Heart right ventricle (tissue), 16 donors: ENCODE results near the gene HS3ST5. TPM values are rescaled to one million over a fixed set of nuclear protein-coding genes. Genes with fewer than 3 reads are reported as not detected.
A peak's percentile ranks its signal among the peaks of the same experiment; 100 is the strongest.

Source experiments
- ATAC-seq, 8 donors: fragments of 200-7000 bp; cut with Tn5 transposase; one replicate each; pipeline ENCODE4 v1.9.1; 2020; ENCODE audit warnings: mild to moderate bottlenecking in 8 of 8, moderate library complexity in 8 of 8, moderate number of reproducible peaks in 1 of 8
- DNase-seq, 2 donors: peaks; one replicate each; pipeline ENCODE4 v3.0.0-alpha.2; 2020
- H3K27ac ChIP-seq, 10 donors: fragments of 200-600 bp; sonication (generic) in 2 of 10; one replicate each; pipeline versions ENCODE4 v1.5.0 to v1.8.0; 2020 to 2022; ENCODE audit warnings: mild to moderate bottlenecking in 3 of 10
- H3K27me3 ChIP-seq, 7 donors: fragments of 200-600 bp; one replicate each; pipeline ENCODE4 v1.8.0; 2021 to 2022; ENCODE audit warnings: mild to moderate bottlenecking in 2 of 7
- H3K36me3 ChIP-seq, 9 donors: fragments of 200-600 bp; sonication (generic) in 1 of 9; one replicate each; pipeline versions ENCODE4 v1.5.0 to v1.8.0; 2020 to 2022; ENCODE audit warnings: mild to moderate bottlenecking in 2 of 9
- H3K4me1 ChIP-seq, 9 donors: fragments of 200-600 bp; sonication (generic) in 1 of 9; one replicate each; pipeline versions ENCODE4 v1.5.0 to v1.8.0; 2020 to 2022; ENCODE audit warnings: mild to moderate bottlenecking in 4 of 9
- H3K4me3 ChIP-seq, 10 donors: fragments of 200-600 bp; sonication (generic) in 2 of 10; one replicate each; pipeline versions ENCODE4 v1.5.0 to v1.8.0; 2020 to 2022; ENCODE audit warnings: mild to moderate bottlenecking in 7 of 10, moderate library complexity in 2 of 10
- H3K9me3 ChIP-seq, 11 donors: fragments of 200-600 bp in 10 of 11; sonication (generic) in 2 of 11; one replicate each; pipeline versions ENCODE4 v1.5.0 to v1.8.0; 2013 to 2022; ENCODE audit warnings: mild to moderate bottlenecking in 2 of 11, control low read depth in 1 of 11, moderate library complexity in 1 of 11
- CTCF ChIP-seq, 9 donors: fragments of 200-600 bp; sonication (generic) in 2 of 9; IDR thresholded peaks; one replicate each; pipeline versions ENCODE4 v1.5.0 to v1.8.0; 2021 to 2022; ENCODE audit warnings: antibody characterized with exemption in 9 of 9, mild to moderate bottlenecking in 5 of 9, moderate library complexity in 1 of 9
- WGBS, 2 donors: extraction: QIAGEN DNeasy Blood & Tissue Kit; methylation state at CpG; one replicate each; pipeline ENCODE4 v1.1.7; 2013; ENCODE audit warnings: inconsistent platforms in 1 of 2; 5-methylcytosine and 5-hydroxymethylcytosine counted together
- intact Hi-C, 10 donors: fragments of 100-400 bp; cut with DNase I; formaldehyde crosslinking; loops; one replicate each; pipeline versions ENCODE4 v1.11.1 to v1.14.2; 2022
- polyA plus RNA-seq, 2 donors: library from polyadenylated mRNA; stranded (reverse); fragments of 200-250 nt; gene quantifications; one replicate each; pipeline ENCODE4 v1.2.3, GENCODE V29; 2013
- total RNA-seq, 10 donors: library from RNA; stranded (reverse); fragmentation: NEBNext Ultra II Directional in 3 of 10; extraction: Animal tissue kit (Norgen Biotek cat#: 25700) in 3 of 10; gene quantifications; one replicate each; pipeline versions ENCODE4 v1.2.1 to v1.2.4, GENCODE V29; 2021 to 2023
- donor health status: Arrhythmogenic right ventricular cardiomyopathy.
- donor health status: ischemic (EF 13 %, LVEDD 7.1; RV severe dilation, severe dysfunction).
- donor health status: healthy with polysubstance abuse.
- donor health status: DM: no; HTN: yes; CAD: no.
- donor health status: DM: no; HTN: no; CAD: no.
- donor health status: ischemic (EF 25% LVEDD 6.9; RV normal size, moderate dysfunction).
- donor health status: ischemic (EF 25% LVEDD 5.7; RV mildly dilated, moderate dysfunction).
- donor health status: healthy.
- donor health status: DM: yes; HTN: yes; CAD: no.
- donor health status: Ischemic cardiomyopathy.
- donor health status: ischemic (EF 35%, LVEDD 5.7; RV mildly dilated, moderate dysfunction).
- donor health status: nonischemic (EF 11% LVEDD 7.7; RV severe dilation, severe dysfunction).
- donor health status: DM: yes; HTN: yes; CAD: no.
- donor health status: PGD.
- donor health status: ischemic (EF 29% LVEDD 5.4; RV normal size, mild dysfunction).
- donor health status: nonischemic (EF 23%, LVEDD 6.1; RV moderate dilation, normal function).

Gene HS3ST5
- total and polyA plus RNA-seq, 12 donors: not detected

- intact Hi-C loops: no loop called here
- H3K9me3 ChIP-seq: no peaks in the 10 kb centered on the region
- peaks cover 0 to 71% (median 61%) of the 10 kb centered on the region in 7 donors for H3K27me3 ChIP-seq
- no peak overlapping the region for H3K4me3 ChIP-seq
- 60 to 63% methylated on average over 3 of the region's 3 CpGs for WGBS, 2 donors
- DNase-seq: no peak
- no peaks in the 10 kb centered on the region for H3K36me3 ChIP-seq
- peaks cover 0 to 20% (median 16%) of the 10 kb centered on the region in 9 donors for H3K4me1 ChIP-seq
- TF ChIP-seq CTCF (IDR thresholded peaks at IDR 0.05): no peak
- no peak overlapping the region for H3K27ac ChIP-seq
- ATAC-seq: no peak
Observed at GRCh38 chr6:114344246-114344970, 1.6 kb upstream of the HS3ST5 start.

DNA sequence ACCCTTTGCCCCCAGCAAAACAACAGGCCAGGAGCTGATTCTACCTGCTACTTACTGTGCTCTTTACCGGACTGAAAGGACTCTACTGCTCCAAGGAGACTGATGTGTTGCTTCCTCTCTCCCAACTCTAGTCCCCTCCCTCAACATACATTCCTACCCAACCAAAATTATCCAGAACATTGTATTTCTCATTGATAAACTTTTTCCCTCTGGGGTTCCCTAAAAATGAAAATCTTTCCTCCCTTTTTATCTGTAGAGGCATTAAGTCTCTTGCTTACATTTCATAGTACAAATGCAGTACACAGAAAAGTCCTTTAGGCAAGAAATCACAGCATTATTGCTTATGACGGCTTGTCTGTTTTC, 940 bp upstream of the HS3ST5 start:
- no peak for DNase-seq
- H3K9me3 ChIP-seq: no peaks in the 10 kb centered on the region
- TF ChIP-seq CTCF (IDR thresholded peaks at IDR 0.05): no peak
- no peak overlapping the region for H3K27ac ChIP-seq
- WGBS, 2 donors: 25 to 35% methylated on average over 2 of the region's 2 CpGs
- ATAC-seq: no peak
- H3K4me1 ChIP-seq: peaks cover 0 to 20% (median 16%) of the 10 kb centered on the region in 9 donors
- peaks cover 0 to 71% (median 62%) of the 10 kb centered on the region in 7 donors for H3K27me3 ChIP-seq
- peak overlapping the region in 6 of 10 donors; percentile 46 to 59 (median 54) for H3K4me3 ChIP-seq
- intact Hi-C loops: no loop called here
- H3K36me3 ChIP-seq: no peaks in the 10 kb centered on the region

DNA sequence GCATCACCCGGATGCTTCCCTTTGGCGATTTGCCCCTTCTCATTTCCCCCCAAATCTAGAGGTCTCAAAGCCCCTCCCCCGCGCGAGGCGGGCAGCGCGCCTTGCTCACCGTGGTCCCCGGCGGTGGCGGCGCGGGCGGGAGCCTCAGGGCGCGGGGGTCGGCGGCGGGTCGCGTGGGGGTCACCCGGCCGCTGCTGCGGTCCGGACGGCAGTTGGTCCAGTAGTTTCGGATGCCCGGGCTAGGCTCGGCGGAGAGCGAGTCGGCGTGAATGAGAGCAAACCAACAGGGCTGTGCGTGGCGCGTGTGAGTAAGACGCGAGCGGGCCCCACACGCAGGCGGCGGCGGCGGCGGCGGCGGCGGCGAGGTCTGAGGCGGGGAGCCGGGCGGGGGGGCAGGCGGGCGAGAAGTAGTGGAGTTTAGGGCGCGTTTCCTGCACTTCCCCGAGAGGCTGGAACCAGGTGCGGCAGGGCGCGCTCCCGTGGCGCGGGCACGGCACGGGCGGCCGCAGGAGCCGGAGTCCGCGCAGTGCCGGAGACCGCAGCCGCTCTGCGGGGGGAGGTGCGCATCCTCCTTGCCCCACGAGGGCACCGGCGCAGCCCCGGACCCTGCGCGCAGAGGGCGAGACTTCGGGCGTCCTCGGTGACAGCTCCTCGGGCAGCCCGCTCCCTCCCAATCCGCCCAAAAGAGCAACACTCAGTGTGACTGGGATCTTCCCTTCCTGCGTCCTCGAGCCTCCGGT, 567 bp downstream of the HS3ST5 start:
- Histone ChIP-seq H3K4me1 (peaks cover 0 to 20% (median 16%) of the 10 kb centered on the region in 9 donors), H3K4me3 (peak overlapping the region; percentile 21 to 59 (median 48)), H3K36me3 (no peaks in the 10 kb centered on the region), H3K27ac (no peak overlapping the region), H3K9me3 (no peaks in the 10 kb centered on the region), H3K27me3 (peaks cover 0 to 63% (median 55%) of the 10 kb centered on the region in 7 donors)
- WGBS, 2 donors: 0 to 1% methylated on average over 89 to 92 of the region's 92 CpGs
- TF ChIP-seq CTCF (IDR thresholded peaks at IDR 0.05): no peak
- peak in 3 of 8 donors; percentile 16 to 55 (median 43) for ATAC-seq
- intact Hi-C loops: no loop called here
- DNase-seq: peak in 1 of 2 donors; percentile 14

DNA sequence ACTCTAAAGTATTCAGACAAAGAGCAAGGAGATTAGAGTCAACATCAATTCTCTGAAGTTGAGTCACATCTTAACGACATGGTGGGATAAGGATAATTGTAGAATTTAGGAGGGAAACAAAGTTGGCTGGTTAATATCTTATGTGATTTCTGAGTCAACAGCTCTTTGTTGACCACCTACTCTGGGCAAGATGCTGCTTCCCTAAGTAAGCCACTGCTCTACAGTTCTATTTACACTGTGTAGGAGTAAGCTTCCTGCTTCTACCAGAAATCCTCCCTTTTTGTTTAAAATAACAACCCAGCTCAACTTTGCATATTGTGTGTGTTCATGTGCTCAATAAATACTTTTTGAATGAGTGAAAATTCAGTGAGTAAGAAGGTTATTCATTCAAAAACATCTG, 3.1 kb downstream of the HS3ST5 start:
- Histone ChIP-seq H3K9me3 (no peaks in the 10 kb centered on the region), H3K4me3 (no peak overlapping the region), H3K36me3 (no peaks in the 10 kb centered on the region), H3K27me3 (peaks cover 0 to 46% (median 33%) of the 10 kb centered on the region in 7 donors), H3K4me1 (peaks cover 0 to 20% (median 16%) of the 10 kb centered on the region in 9 donors), H3K27ac (no peak overlapping the region)
- WGBS, 2 donors: 11 to 19% methylated on average over 1 of the region's 1 CpG
- no peak for DNase-seq
- intact Hi-C loops: no loop called here
- no peak for ATAC-seq
- no peak for TF ChIP-seq CTCF (IDR thresholded peaks at IDR 0.05)
